IMR-90 (cell line): ENCODE data around the gene PDS5B.

Experiments used
- CEBPB ChIP-seq: IDR thresholded peaks from 2 replicates; pipeline ENCODE4 v1.6.1; 2012; ENCODE audit warnings: low read depth, low read length, improper control_type of control experiment
- CTCF ChIP-seq: conservative IDR thresholded peaks from 2 replicates; pipeline ENCODE4 v1.5.1; 2012; ENCODE audit warnings: mild to moderate bottlenecking, low read depth, low read length, improper control_type of control experiment
- MAFK ChIP-seq: IDR thresholded peaks from 2 replicates; pipeline ENCODE4 v1.6.1; 2012; ENCODE audit warnings: low read depth, low read length, improper control_type of control experiment
- MAZ ChIP-seq: IDR thresholded peaks from 2 replicates; pipeline ENCODE4 v1.6.1; 2012; ENCODE audit warnings: low read depth, mild to moderate bottlenecking, low read length, improper control_type of control experiment, moderate library complexity, borderline replicate concordance
- MXI1 ChIP-seq: IDR thresholded peaks from 2 replicates; pipeline ENCODE4 v1.6.1; 2012; ENCODE audit warnings: low read depth, mild to moderate bottlenecking, low read length, moderate library complexity, borderline replicate concordance
- POLR2A ChIP-seq: IDR thresholded peaks from 2 replicates; pipeline ENCODE4 v1.6.1; 2012; ENCODE audit warnings: mild to moderate bottlenecking, low read depth, low read length
- RFX5 ChIP-seq: IDR thresholded peaks from 2 replicates; pipeline ENCODE4 v1.8.0; 2012; ENCODE audit warnings: low read depth, mild to moderate bottlenecking, low read length, moderate library complexity
- SMC3 ChIP-seq: fragments of 150-350 bp; IDR thresholded peaks from 2 replicates; pipeline ENCODE4 v1.6.1; 2016; ENCODE audit warnings: low read depth, mild to moderate bottlenecking, antibody characterized with exemption, low read length, moderate library complexity
- USF2 ChIP-seq: fragments of 150-350 bp; IDR thresholded peaks from 2 replicates; pipeline ENCODE4 v1.6.1; 2017; ENCODE audit warnings: mild to moderate bottlenecking, antibody characterized with exemption, low read length, low read depth

DNA sequence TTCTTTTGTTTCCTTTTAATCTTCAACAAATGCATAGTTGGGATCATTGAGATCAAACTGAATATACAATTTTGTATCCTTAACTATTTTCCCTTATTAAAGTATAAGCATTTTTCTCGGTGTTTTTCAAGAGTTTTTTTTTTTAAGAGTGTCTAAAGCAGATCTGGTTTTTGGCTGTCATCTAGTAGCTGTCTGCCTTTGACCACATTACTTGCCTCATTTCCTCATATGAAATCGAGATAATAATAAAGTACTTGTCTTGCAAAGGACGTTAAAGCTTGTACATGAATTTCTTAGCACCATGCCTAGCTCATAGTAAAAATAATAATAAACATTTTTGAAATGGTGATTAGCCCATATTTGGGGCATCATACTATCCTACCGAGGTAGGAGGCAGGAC, 121.2 kb downstream of the PDS5B start:
- TF ChIP-seq CEBPB (no peak), SMC3 (no peak), POLR2A (no peak), MXI1 (no peak), CTCF (no peak), MAZ (no peak), USF2 (no peak), MAFK (no peak), RFX5 (no peak)
